NB4 (cell line): ENCODE measurements around the gene CAMSAP1.
"Not testable (repeated sequence)": the region's sequence is repeated elsewhere in the genome, so short reads cannot be mapped to it uniquely, and the experiment has no call there.

Experiments
- DNase-seq: peaks from one replicate; pipeline ENCODE4 v3.0.0; 2010; ENCODE audit warnings: low read depth
- H3K4me3 ChIP-seq: one replicate; pipeline ENCODE4 v1.5.1; 2011; ENCODE audit warnings: mild to moderate bottlenecking, low read depth, low read length, moderate library complexity
- MYC ChIP-seq: IDR thresholded peaks from 2 replicates; pipeline ENCODE4 v1.6.1; 2011; ENCODE audit warnings: low read depth, low read length
- POLR2A ChIP-seq: IDR thresholded peaks from 2 replicates; pipeline ENCODE4 v1.6.1; 2011; ENCODE audit warnings: mild to moderate bottlenecking; ENCODE audit not compliant: insufficient read length; ENCODE audit errors: extremely low read depth
- TF ChIP-seq, protein P1 (sequence below): IDR thresholded peaks from one replicate; pipeline ENCODE4 v1.5.1; 2012; ENCODE audit warnings: low read depth, low read length
- TF ChIP-seq, protein P2 (sequence below): IDR thresholded peaks from 2 replicates; pipeline ENCODE4 v1.6.1; 2011; ENCODE audit warnings: low read depth, low read length

The CAMSAP1 gene

GRCh38 chr9:135907431-135908092 lies at the start of gene CAMSAP1:
CAMSAP1 (minus strand) TSS chr9:135907546; CDS start chr9:135907159, 387 bp downstream.
- peak within 1 kb of the TSS; percentile 64 for H3K4me3 ChIP-seq
- TF ChIP-seq POLR2A (peak; percentile 53), MYC (peak; percentile 18; the same call in 1 of the 2 replicates)
- TF ChIP-seq, protein P1, sequence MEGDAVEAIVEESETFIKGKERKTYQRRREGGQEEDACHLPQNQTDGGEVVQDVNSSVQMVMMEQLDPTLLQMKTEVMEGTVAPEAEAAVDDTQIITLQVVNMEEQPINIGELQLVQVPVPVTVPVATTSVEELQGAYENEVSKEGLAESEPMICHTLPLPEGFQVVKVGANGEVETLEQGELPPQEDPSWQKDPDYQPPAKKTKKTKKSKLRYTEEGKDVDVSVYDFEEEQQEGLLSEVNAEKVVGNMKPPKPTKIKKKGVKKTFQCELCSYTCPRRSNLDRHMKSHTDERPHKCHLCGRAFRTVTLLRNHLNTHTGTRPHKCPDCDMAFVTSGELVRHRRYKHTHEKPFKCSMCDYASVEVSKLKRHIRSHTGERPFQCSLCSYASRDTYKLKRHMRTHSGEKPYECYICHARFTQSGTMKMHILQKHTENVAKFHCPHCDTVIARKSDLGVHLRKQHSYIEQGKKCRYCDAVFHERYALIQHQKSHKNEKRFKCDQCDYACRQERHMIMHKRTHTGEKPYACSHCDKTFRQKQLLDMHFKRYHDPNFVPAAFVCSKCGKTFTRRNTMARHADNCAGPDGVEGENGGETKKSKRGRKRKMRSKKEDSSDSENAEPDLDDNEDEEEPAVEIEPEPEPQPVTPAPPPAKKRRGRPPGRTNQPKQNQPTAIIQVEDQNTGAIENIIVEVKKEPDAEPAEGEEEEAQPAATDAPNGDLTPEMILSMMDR: no peak
- TF ChIP-seq, protein P2, sequence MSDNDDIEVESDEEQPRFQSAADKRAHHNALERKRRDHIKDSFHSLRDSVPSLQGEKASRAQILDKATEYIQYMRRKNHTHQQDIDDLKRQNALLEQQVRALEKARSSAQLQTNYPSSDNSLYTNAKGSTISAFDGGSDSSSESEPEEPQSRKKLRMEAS: peak; percentile 28; the same call in 1 of the 2 replicates
- DNase-seq: peak; percentile 92

GRCh38 chr9:135956802-135957174 lies 49.4 kb upstream of the CAMSAP1 start:
- TF ChIP-seq MYC (no peak), POLR2A (no peak)
- TF ChIP-seq, protein P2: no peak
- TF ChIP-seq, protein P1: no peak
- no peak for DNase-seq
- H3K4me3 ChIP-seq: no peak overlapping the region

GRCh38 chr9:135955934-135956801 lies 48.8 kb upstream of the CAMSAP1 start:
- DNase-seq: no peak

GRCh38 chr9:135952664-135953206 lies 45.4 kb upstream of the CAMSAP1 start:
- no peak for DNase-seq
- TF ChIP-seq, protein P2: no peak
- TF ChIP-seq POLR2A (no peak), MYC (no peak)
- TF ChIP-seq, protein P1: no peak
- no peak overlapping the region for H3K4me3 ChIP-seq

More at GRCh38 chr9:135955934-135956801, 48.8 kb upstream of the CAMSAP1 start:
- H3K4me3 ChIP-seq: no peak overlapping the region
- TF ChIP-seq, protein P2: no peak

DNA sequence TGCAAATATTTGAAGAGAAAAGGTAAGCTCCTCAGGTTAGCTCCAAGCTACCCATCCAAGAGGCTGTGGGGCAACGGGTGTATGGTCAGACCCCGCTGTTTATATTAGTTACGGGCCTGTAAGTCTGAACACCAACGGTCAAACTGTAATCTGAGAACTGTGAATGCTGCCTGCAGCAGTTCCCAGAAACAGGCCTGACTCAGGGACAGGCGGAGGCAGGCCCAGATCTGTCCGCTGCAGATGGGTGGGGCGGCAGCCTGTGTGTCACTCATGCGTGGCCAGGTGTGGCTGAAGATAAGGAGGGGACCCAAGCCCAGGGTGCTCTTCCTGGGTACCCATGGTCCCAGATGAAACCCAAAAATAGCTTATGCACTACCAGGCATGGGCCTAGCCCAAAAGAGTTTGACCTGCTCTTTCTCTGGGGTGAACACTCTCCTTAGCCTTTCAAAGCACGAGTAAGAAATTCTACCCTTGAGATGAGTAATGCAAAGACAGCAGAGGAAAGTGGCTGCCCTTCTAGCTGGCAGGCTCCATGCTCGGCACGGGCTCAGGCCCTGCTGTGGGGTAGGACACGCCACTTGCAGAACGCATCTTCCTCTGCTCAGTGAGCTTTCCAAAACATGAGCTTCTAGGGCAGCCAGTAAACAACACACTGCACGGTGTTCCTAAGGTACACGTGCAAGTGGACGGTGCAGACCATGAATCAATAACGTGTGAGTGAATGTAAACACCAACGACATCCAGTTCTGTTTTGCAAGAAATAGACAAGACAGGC lies 44.7 kb upstream of the CAMSAP1 start:
- TF ChIP-seq POLR2A (no peak), MYC (no peak)
- TF ChIP-seq, protein P1: no peak
- TF ChIP-seq, protein P2: no peak
- no peak overlapping the region for H3K4me3 ChIP-seq
- DNase-seq: no peak

GRCh38 chr9:135951310-135951709 lies 44.0 kb upstream of the CAMSAP1 start:
- not testable (repeated sequence) for DNase-seq, H3K4me3 ChIP-seq

DNA sequence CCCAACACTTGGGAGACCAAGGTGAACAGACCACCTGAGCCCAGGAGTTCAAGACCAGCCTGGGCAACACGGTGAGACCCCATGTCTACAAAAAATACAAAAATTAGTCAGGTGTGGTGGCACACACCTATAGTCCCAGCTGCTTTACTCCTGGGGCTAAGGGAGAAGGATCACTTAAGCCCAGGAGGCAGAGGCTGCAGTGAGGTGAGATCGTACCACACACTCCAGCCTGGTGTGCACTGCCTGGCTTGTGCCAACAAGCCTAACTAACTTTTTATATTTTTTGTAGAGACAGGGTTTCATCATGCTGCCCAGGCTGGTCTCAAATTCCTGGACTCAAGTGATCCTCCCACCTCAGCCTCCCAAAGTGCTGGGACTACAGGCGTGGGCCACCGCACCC lies 43.5 kb upstream of the CAMSAP1 start:
- not testable (repeated sequence) for DNase-seq, H3K4me3 ChIP-seq
